ENCODE measurements around the gene HGFAC. TPM values are rescaled to one million over a fixed set of nuclear protein-coding genes. Genes with fewer than 3 reads are reported as not detected.
"Not testable (repeated sequence)": the region's sequence is repeated elsewhere in the genome, so short reads cannot be mapped to it uniquely, and the experiment has no call there.

The HGFAC gene
- total RNA-seq, 1 experiment from 2014 or later, result 0.53 TPM

- DNase-seq, result no peak
- no peaks in the 10 kb centered on the region; the same call in 1 of the 2 replicates for H3K36me3 ChIP-seq
- no peak overlapping the region for H3K4me3 ChIP-seq
- H3K9me3 ChIP-seq, result no peaks in the 10 kb centered on the region
- H3K27me3 ChIP-seq, result no peaks in the 10 kb centered on the region
Observed at GRCh38 chr4:3407930-3408792, 33.6 kb upstream of the HGFAC start.

- no peak for DNase-seq
- Histone ChIP-seq H3K4me3 (no peak overlapping the region), H3K27me3 (no peaks in the 10 kb centered on the region)
Observed at GRCh38 chr4:3408793-3409330, 32.9 kb upstream of the HGFAC start.

GRCh38 chr4:3409571-3410091, 32.1 kb upstream of the HGFAC start:
- H3K4me3 ChIP-seq, result no peak overlapping the region
- DNase-seq, result no peak
- no peaks in the 10 kb centered on the region for H3K9me3 ChIP-seq
- no peaks in the 10 kb centered on the region for H3K36me3 ChIP-seq
- no peaks in the 10 kb centered on the region for H3K27me3 ChIP-seq

More at GRCh38 chr4:3408793-3409330, 32.9 kb upstream of the HGFAC start:
- H3K36me3 ChIP-seq, result no peaks in the 10 kb centered on the region; the same call in 1 of the 2 replicates
- H3K9me3 ChIP-seq, result no peaks in the 10 kb centered on the region

GRCh38 chr4:3410401-3411135, 31.2 kb upstream of the HGFAC start:
- Histone ChIP-seq H3K9me3 (no peaks in the 10 kb centered on the region), H3K36me3 (no peaks in the 10 kb centered on the region), H3K4me3 (no peak overlapping the region), H3K27me3 (no peaks in the 10 kb centered on the region)
- DNase-seq, result no peak

- not testable (repeated sequence) for H3K36me3 ChIP-seq, H3K27me3 ChIP-seq, H3K4me3 ChIP-seq, DNase-seq, H3K9me3 ChIP-seq
Observed at GRCh38 chr4:3411190-3411589, 30.6 kb upstream of the HGFAC start.

- Histone ChIP-seq H3K36me3 (no peaks in the 10 kb centered on the region), H3K9me3 (no peaks in the 10 kb centered on the region)
- no peak for DNase-seq
Observed at GRCh38 chr4:3411676-3412075, 30.1 kb upstream of the HGFAC start.

GRCh38 chr4:3412257-3413020, 29.3 kb upstream of the HGFAC start:
- Histone ChIP-seq H3K9me3 (no peaks in the 10 kb centered on the region), H3K27me3 (no peaks in the 10 kb centered on the region), H3K4me3 (no peak overlapping the region), H3K36me3 (no peaks in the 10 kb centered on the region)
- no peak for DNase-seq

More at GRCh38 chr4:3411676-3412075, 30.1 kb upstream of the HGFAC start:
- H3K4me3 ChIP-seq, result no peak overlapping the region
- no peaks in the 10 kb centered on the region for H3K27me3 ChIP-seq

- Histone ChIP-seq H3K36me3 (no peaks in the 10 kb centered on the region), H3K9me3 (no peaks in the 10 kb centered on the region), H3K27me3 (no peaks in the 10 kb centered on the region), H3K4me3 (no peak overlapping the region)
- no peak for DNase-seq
Observed at GRCh38 chr4:3413217-3413671, 28.5 kb upstream of the HGFAC start.

GRCh38 chr4:3413675-3414420, 27.9 kb upstream of the HGFAC start:
- no peak for DNase-seq
- no peak overlapping the region for H3K4me3 ChIP-seq
- no peaks in the 10 kb centered on the region for H3K27me3 ChIP-seq
- no peaks in the 10 kb centered on the region for H3K36me3 ChIP-seq
- no peaks in the 10 kb centered on the region for H3K9me3 ChIP-seq

GRCh38 chr4:3414421-3415279, 27.1 kb upstream of the HGFAC start:
- H3K9me3 ChIP-seq, result no peaks in the 10 kb centered on the region
- H3K4me3 ChIP-seq, result no peak overlapping the region
- H3K36me3 ChIP-seq, result no peaks in the 10 kb centered on the region
- H3K27me3 ChIP-seq, result no peaks in the 10 kb centered on the region
- no peak for DNase-seq

- no peak for DNase-seq
- Histone ChIP-seq H3K4me3 (no peak overlapping the region), H3K27me3 (no peaks in the 10 kb centered on the region), H3K36me3 (no peaks in the 10 kb centered on the region), H3K9me3 (no peaks in the 10 kb centered on the region)
Observed at GRCh38 chr4:3415471-3416141, 26.2 kb upstream of the HGFAC start.

- no peak for DNase-seq
- H3K9me3 ChIP-seq, result no peaks in the 10 kb centered on the region
- no peaks in the 10 kb centered on the region for H3K36me3 ChIP-seq
- no peaks in the 10 kb centered on the region for H3K27me3 ChIP-seq
- no peak overlapping the region for H3K4me3 ChIP-seq
Observed at GRCh38 chr4:3416270-3416669, 25.5 kb upstream of the HGFAC start.

GRCh38 chr4:3416821-3417221, 24.9 kb upstream of the HGFAC start:
- Histone ChIP-seq H3K4me3 (no peak overlapping the region), H3K27me3 (no peaks in the 10 kb centered on the region), H3K9me3 (no peaks in the 10 kb centered on the region), H3K36me3 (no peaks in the 10 kb centered on the region)
- no peak for DNase-seq

GRCh38 chr4:3417448-3417847, 24.3 kb upstream of the HGFAC start:
- Histone ChIP-seq H3K9me3 (no peaks in the 10 kb centered on the region), H3K36me3 (no peaks in the 10 kb centered on the region), H3K4me3 (no peak overlapping the region), H3K27me3 (no peaks in the 10 kb centered on the region)
- DNase-seq, result no peak

Measured in MG63 (cell line).